GM18520 (cell line): ENCODE measurements around the gene FRY.
A peak's percentile ranks its signal among the peaks of the same experiment; 100 is the strongest.

Experiments used
- ATAC-seq: cut with Tn5 transposase; IDR thresholded peaks from one replicate; pipeline ENCODE4 v1.9.1; 2021; ENCODE audit not compliant: unreplicated experiment

The FRY gene

DNA sequence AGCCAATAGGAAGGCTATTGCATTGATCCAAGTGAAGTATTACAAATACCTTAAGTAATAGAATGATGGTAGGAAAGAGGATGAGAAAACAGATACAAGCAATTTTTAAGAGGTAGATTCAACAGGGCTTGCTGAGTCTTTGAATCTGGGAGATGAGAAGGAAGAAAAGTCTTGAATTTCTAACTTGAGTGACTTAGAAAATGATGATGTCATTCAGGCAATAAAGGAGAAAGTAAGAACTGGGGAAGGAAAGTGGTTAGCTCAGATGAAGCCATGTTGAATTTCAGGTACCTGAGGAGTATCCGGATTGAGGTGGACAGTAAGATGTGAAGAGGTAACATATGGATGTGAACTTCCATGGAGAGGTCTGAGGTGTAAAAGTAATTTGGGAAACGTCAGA lies 15.5 kb upstream of the FRY start:
- ATAC-seq, result no peak

- no peak for ATAC-seq
These were observed 14.9 kb upstream of the FRY start for GRCh38 chr13:32016631-32017030.

- ATAC-seq, result no peak
These were observed 14.1 kb upstream of the FRY start for GRCh38 chr13:32017474-32017873.

GRCh38 chr13:32019612-32020233 lies 11.9 kb upstream of the FRY start:
- peak; percentile 63 for ATAC-seq

DNA sequence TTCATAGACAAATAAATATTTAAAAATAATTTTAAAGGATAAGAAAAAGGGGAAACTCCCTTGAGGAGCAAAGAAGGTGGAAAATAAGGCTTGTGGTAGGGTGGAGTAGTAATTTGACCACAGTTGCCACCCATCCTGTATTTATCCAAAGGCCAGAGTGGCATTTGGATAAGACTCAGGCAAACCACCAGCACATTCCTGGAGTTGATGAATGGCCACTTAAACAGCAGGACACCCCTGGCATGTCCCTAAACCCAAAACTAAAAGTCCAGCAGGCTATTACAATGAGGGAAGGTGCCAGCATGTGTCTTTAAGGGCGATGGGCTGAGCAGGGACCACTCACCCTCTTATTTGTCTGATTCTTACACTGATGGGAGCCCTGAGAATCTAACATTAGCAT lies 9.8 kb upstream of the FRY start:
- no peak for ATAC-seq

DNA sequence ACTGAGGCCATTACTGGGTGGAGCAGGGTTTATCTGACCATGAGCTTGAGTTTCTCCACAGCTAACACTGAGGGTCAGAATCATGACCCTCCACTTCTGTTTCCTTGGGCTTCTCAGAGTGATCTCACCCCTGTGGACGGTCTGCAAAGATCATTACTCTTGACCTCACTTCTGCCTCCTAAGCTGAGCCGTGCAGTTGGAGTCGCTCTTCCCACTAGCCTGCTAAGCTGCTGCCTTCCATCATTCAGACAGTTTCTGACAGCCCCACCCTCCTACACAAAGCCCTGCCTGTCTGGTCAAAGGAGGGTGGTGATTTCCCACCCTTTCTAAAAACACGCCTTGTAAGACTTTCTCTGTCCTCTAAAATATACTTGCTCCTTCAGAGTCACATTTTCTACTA lies 9.3 kb upstream of the FRY start:
- no peak for ATAC-seq

- ATAC-seq, result no peak
These were observed 8.5 kb upstream of the FRY start for GRCh38 chr13:32023096-32023495.

DNA sequence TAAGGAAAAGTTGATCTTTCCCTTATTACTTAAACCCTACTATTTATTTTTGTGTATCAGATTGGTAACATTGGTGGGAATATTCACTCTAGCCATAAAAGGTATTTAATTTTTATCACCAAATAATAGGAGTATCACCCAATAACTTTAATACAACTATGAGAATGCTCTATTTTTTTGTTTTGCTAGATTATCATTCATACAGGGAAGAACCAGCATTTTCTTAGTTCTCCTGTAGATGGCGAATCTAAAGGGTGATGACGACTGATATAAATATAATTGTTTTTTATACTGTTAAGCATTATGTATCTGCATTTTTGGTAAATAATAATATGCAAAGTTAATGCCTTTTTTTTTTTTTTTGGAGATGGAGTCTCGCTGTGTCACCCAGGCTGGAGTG lies 7.9 kb upstream of the FRY start:
- no peak for ATAC-seq

DNA sequence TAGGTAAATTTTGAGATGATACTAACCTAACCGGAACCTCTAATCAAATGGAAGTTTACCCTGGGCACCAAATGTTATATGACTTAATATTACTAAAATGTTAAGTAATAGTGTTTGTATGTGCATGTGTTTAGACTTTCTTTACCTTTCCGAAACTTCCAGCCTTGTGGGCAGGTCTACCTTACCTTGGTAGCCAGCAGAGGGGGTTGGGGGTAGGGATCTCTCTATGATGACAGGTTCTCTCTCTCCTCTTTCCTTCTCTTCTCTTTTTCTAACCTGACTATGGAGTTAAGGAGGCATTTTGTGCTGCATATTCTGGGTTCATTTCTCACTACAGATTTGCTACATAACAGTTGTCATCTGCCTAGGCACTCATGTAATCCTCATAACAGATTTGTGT lies 6.8 kb upstream of the FRY start:
- no peak for ATAC-seq

DNA sequence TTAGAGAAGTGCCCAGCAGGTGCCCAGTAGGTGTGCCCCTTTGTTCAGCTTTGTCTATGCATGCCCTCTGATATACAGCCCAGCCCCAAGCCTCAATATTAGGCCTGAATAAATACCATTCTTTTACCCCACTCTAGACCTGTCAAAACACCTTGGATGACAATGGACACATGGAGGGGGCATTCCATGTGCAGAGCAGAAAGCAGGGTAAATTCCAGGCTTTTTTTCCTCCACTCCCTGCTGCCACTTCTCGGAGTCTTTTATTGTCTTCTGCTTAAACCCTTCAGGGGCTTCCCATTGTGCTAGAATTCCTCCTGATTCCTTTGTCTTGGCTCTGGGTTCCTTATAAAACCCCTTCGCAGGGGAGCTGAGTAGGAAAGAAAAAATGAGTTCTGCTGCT lies 5.8 kb upstream of the FRY start:
- ATAC-seq, result no peak

DNA sequence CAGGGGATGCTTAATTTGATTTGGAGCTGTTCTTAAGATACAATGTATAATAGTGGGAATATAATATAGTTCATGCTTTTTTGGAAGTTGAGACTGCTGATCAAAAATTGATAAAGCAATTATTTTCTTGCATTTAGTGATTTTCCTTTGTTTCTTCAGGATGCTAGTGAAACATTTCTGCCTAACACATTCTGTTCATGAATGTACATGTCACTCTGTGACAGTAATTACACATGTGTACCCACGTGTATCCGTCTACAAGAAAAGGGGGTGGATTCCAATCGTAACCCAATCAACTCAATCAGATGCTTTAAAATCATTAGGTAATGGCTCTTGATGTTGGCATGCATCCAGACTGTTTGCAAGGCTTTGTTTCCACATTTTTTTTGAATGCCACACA lies 5.0 kb upstream of the FRY start:
- no peak for ATAC-seq

GRCh38 chr13:32028711-32029110 lies 2.9 kb upstream of the FRY start:
- no peak for ATAC-seq

DNA sequence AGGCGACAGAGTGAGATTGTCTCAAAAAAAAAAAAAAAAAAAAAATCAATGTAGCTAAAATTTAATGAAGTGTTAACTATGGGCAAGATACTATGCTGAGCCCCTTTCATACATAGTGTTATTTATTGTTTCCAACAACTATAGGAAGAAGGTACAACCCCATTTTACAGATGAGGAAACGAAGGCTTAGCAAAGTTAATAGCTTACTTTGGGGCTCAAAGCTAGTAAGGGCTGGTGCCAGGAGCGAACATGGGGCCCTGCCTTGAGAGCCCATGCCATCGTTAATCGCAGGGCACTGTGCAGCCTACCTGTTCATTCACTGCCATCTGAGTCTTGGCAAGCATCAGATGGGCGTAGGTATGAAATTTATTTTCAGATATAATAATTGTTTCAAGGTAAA lies 1.9 kb upstream of the FRY start:
- ATAC-seq, result no peak

GRCh38 chr13:32031815-32032370 lies 319 bp downstream of the FRY start:
- no peak for ATAC-seq

- ATAC-seq, result no peak
These were observed 1.2 kb downstream of the FRY start for GRCh38 chr13:32032759-32033158.

DNA sequence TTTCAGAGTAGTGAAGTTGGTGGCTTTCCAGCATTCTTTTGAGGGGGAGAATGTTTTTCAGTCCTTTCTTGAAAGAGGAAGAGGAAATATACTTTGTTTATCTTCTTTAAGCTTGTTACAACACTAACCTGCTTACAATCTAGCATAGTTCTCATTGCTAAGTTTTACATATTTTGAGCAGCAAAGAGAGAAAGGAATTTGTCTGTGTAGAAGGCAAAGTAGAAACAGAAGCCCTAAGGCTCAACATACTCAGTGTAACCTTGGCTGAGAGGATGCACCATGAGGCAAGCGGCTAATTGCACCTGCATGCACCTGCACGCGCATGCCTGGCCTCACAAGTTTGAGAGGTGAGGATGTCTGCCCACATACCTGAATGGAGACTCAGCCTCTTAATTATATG lies 2.2 kb downstream of the FRY start:
- no peak for ATAC-seq

- ATAC-seq, result no peak
These were observed 4.1 kb downstream of the FRY start for GRCh38 chr13:32035716-32036115.

GRCh38 chr13:32036126-32036695 lies 4.6 kb downstream of the FRY start:
- no peak for ATAC-seq

- ATAC-seq, result no peak
These were observed 5.2 kb downstream of the FRY start for GRCh38 chr13:32036757-32037156.

- no peak for ATAC-seq
These were observed 5.9 kb downstream of the FRY start for GRCh38 chr13:32037471-32037870.

DNA sequence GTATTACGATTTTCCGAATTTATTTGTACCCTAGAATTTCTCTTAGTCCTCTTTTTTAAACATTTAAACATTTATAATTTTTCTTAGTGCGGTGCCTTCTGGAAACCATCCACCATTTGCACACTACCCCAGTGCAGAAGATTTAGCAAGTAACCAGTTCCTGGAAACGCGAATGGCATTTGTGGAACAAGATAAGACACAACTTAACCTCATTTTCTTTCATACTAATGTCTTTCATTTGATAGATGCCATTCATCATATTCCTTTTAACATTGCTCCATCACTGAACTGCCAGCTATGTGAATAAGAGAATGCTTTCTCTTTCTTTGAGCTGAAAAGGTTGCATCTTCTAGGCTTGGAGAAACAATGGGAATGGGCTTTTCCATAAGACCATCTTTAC lies 6.8 kb downstream of the FRY start:
- ATAC-seq, result no peak

- ATAC-seq, result no peak
These were observed 7.5 kb downstream of the FRY start for GRCh38 chr13:32039056-32039455.

DNA sequence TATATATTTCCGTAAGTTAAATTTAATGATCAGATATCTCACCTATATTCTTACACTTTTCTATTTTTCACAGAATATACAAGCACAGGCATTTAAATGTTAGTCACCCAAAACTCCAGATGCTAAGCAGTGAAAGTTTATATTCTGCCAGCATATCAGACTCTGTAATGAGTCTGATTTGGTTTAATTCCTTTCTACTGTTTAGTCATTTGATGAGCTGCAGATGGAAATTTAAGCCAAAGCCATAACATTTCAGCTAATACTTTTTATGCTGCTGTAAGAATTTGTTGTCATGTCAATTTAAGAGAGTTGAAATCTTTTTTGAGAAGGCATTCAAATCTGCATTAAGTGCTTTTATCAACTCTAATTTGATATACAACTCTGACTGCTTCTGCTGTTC lies 8.0 kb downstream of the FRY start:
- ATAC-seq, result no peak
